Uterus (tissue), 4 donors: ENCODE measurements around the gene CCNL1. TPM values are rescaled to one million over a fixed set of nuclear protein-coding genes. Genes with fewer than 3 reads are reported as not detected.
"Not testable (repeated sequence)": the region's sequence is repeated elsewhere in the genome, so short reads cannot be mapped to it uniquely, and the experiment has no call there.

Experiments used
- DNase-seq, 2 donors: peaks; one replicate each; pipeline ENCODE4 v3.0.0-alpha.2; 2019 to 2020
- H3K27ac ChIP-seq, 2 donors: fragments of 200-600 bp; sonication (generic); 1 replicate in 1 of 2; 2 replicates in 1 of 2; pipeline ENCODE4 v1.5.1; 2016 to 2018
- H3K27me3 ChIP-seq, 2 donors: fragments of 200-600 bp; sonication (generic); one replicate each; pipeline ENCODE4 v1.5.1; 2018 to 2019; ENCODE audit warnings: control low read depth in 1 of 2
- H3K36me3 ChIP-seq, 2 donors: fragments of 200-600 bp; sonication (generic); one replicate each; pipeline ENCODE4 v1.5.1; 2019; ENCODE audit warnings: control low read depth in 1 of 2
- H3K4me1 ChIP-seq, 2 donors: fragments of 200-600 bp; sonication (generic); one replicate each; pipeline ENCODE4 v1.5.1; 2018 to 2019; ENCODE audit warnings: control low read depth in 1 of 2
- H3K4me3 ChIP-seq, 2 donors: fragments of 200-600 bp; sonication (generic); 1 replicate in 1 of 2; 2 replicates in 1 of 2; pipeline ENCODE4 v1.5.1; 2018 to 2019; ENCODE audit warnings: mild to moderate bottlenecking in 1 of 2
- H3K9me3 ChIP-seq, 2 donors: fragments of 200-600 bp; sonication (generic); one replicate each; pipeline ENCODE4 v1.5.1; 2019; ENCODE audit warnings: control low read depth in 1 of 2
- CTCF ChIP-seq, 4 experiments: fragments of 200-600 bp in 2 of 4; fragments of 450-650 bp in 2 of 4; sonication (generic) in 2 of 4; IDR thresholded peaks; one replicate each; pipeline ENCODE4 v1.5.1; 2016 to 2019; ENCODE audit warnings: antibody characterized with exemption in 4 of 4, mild to moderate bottlenecking in 2 of 4, moderate library complexity in 1 of 4
- POLR2A ChIP-seq, 2 donors: fragments of 450-650 bp; IDR thresholded peaks; one replicate each; pipeline ENCODE4 v1.6.1; 2016; ENCODE audit warnings: antibody characterized with exemption in 2 of 2, mild to moderate bottlenecking in 1 of 2, moderate library complexity in 1 of 2
- intact Hi-C: fragments of 100-400 bp; cut with DNase I; formaldehyde crosslinking; loops from one replicate; pipeline ENCODE4 v1.15.1; 2023; ENCODE audit warnings: low total_unique reads
- total RNA-seq, 4 donors: library from RNA; depleted of rRNA in 3 of 4; stranded (reverse); fragments of >200 nt in 3 of 4; gene quantifications; one replicate each; pipeline versions ENCODE4 v1.1.0 to v1.2.4, GENCODE V29; 2014 to 2023
- donor health status: DM: yes; HTN: yes; CAD: no.

CCNL1 gene
- total RNA-seq, 4 donors from 2014 or later = 100 to 252 (median 155) TPM

DNA sequence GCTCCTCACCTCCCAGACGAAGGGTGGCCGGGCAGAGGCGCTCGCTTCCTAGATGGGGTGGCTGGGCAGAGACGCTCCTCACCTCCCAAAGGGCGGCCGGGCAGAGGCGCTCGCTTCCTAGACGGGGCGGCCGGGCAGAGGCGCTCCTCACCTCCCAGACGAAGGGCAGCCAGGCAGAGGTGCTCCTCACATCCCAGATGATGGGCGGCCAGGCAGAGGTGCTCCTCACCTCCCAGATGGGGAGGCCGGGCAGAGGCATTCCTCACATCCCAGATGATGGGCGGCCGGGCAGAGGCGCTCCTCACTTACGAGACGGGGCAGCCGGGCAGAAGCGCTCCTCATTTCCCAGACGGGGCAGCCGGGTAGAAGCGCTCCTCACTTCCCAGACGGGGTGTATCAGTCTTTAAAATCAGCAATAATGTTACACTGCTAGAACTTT lies 19.4 kb upstream of the CCNL1 start:
- TF ChIP-seq POLR2A (IDR thresholded peaks at IDR 0.05) (no peak), CTCF (IDR thresholded peaks at IDR 0.05) (no peak)
- H3K36me3 ChIP-seq = no peaks in the 10 kb centered on the region
- no peaks in the 10 kb centered on the region for H3K4me1 ChIP-seq
- no peak overlapping the region for H3K27ac ChIP-seq
- DNase-seq = no peak
- intact Hi-C loops = no loop called here
- H3K27me3 ChIP-seq = no peaks in the 10 kb centered on the region
- H3K9me3 ChIP-seq = no peaks in the 10 kb centered on the region
- H3K4me3 ChIP-seq = no peak overlapping the region

- H3K4me3 ChIP-seq, H3K27ac ChIP-seq, H3K9me3 ChIP-seq, intact Hi-C loops, DNase-seq, H3K4me1 ChIP-seq, H3K36me3 ChIP-seq, H3K27me3 ChIP-seq: not testable (repeated sequence)
Measured at GRCh38 chr3:157178503-157179364, 18.8 kb upstream of the CCNL1 start.

- intact Hi-C loops = not testable (repeated sequence)
Measured at GRCh38 chr3:157177801-157178453, 18.0 kb upstream of the CCNL1 start.

DNA sequence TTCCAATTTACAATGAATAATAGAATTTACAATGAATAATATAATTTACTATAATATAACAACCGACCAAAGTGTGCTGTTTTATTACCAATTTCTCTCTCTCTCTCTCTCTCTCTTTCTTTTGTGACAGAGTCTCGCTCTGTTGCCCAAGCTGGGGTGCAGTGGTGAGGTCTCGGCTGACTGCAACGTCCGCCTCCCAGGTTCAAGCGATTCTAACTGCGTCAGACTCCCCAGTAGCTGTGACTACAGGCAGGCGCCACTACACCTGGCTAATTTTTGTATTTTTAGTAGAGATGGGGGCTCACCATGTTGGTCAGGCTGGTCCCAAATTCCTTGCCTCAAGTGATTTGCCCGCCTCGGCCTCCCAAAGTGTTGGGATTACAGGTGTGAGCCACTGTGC lies 17.0 kb upstream of the CCNL1 start:
- TF ChIP-seq POLR2A (IDR thresholded peaks at IDR 0.05) (no peak), CTCF (IDR thresholded peaks at IDR 0.05) (no peak)
- Histone ChIP-seq H3K27ac (no peak overlapping the region), H3K4me3 (no peak overlapping the region), H3K4me1 (no peaks in the 10 kb centered on the region), H3K36me3 (no peaks in the 10 kb centered on the region), H3K27me3 (no peaks in the 10 kb centered on the region), H3K9me3 (no peaks in the 10 kb centered on the region)
- DNase-seq = no peak
- intact Hi-C loops = no loop called here

More at GRCh38 chr3:157177801-157178453, 18.0 kb upstream of the CCNL1 start:
- H3K9me3 ChIP-seq, H3K27ac ChIP-seq, H3K36me3 ChIP-seq, H3K4me1 ChIP-seq, H3K4me3 ChIP-seq, H3K27me3 ChIP-seq, DNase-seq: not testable (repeated sequence)

- DNase-seq = peak in 1 of 2 donors; percentile 27
- intact Hi-C loops = loop anchor here (2.0 kb wide), 1 partner anchor 15 kb away; the partner anchor contains the start of gene CCNL1
- no peaks in the 10 kb centered on the region for H3K36me3 ChIP-seq
- peak overlapping the region; percentile 64 to 68 for H3K4me3 ChIP-seq
- TF ChIP-seq CTCF (IDR thresholded peaks at IDR 0.05) (no peak), POLR2A (IDR thresholded peaks at IDR 0.05) (no peak)
- H3K9me3 ChIP-seq = no peaks in the 10 kb centered on the region
- H3K27me3 ChIP-seq = no peaks in the 10 kb centered on the region
- H3K27ac ChIP-seq = peak overlapping the region; percentile 97 to 98
- H3K4me1 ChIP-seq = no peaks in the 10 kb centered on the region
Measured at GRCh38 chr3:157175691-157176507, 16.0 kb upstream of the CCNL1 start.
